Measurements from ENCODE around the gene MVB12B. TPM values are rescaled to one million over a fixed set of nuclear protein-coding genes. Genes with fewer than 3 reads are reported as not detected.

MVB12B gene
- total and polyA plus RNA-seq, 7 donors = 1.5 to 25.6 (median 11.6) TPM

GRCh38 chr9:126509718-126510117, 183.1 kb downstream of the MVB12B start:
- Histone ChIP-seq H3K36me3 (ENCODE audit: insufficient read depth in 1 of 2, low read depth in 1 of 2) (peaks cover 0 to 4% of the 10 kb centered on the region in 2 donors), H3K27me3 (ENCODE audit: insufficient read depth in 3 of 3, low read length in 2 of 3) (peaks cover 0 to 22% (median 11%) of the 10 kb centered on the region in 3 donors), H3K9me3 (no peaks in the 10 kb centered on the region), H3K4me3 (no peak overlapping the region), H3K4me1 (no peaks in the 10 kb centered on the region), H3K27ac (no peak overlapping the region)
- no peak for TF ChIP-seq CTCF (IDR thresholded peaks at IDR 0.05)
- DNase-seq = no peak
- intact Hi-C loops (cut with DNase I) = no loop called here
- WGBS, 3 donors = 72 to 78% (median 75%) methylated on average over 5 of the region's 5 CpGs
- ATAC-seq = no peak

GRCh38 chr9:126510564-126510963, 183.9 kb downstream of the MVB12B start:
- Histone ChIP-seq H3K27me3 (ENCODE audit: insufficient read depth in 3 of 3, low read length in 2 of 3) (peaks cover 0 to 29% (median 15%) of the 10 kb centered on the region in 3 donors), H3K27ac (no peak overlapping the region), H3K36me3 (ENCODE audit: insufficient read depth in 1 of 2, low read depth in 1 of 2) (no peaks in the 10 kb centered on the region), H3K4me3 (no peak overlapping the region), H3K4me1 (no peaks in the 10 kb centered on the region), H3K9me3 (no peaks in the 10 kb centered on the region)
- no peak for DNase-seq
- intact Hi-C loops (cut with DNase I) = no loop called here
- TF ChIP-seq CTCF (IDR thresholded peaks at IDR 0.05) = no peak
- WGBS, 3 donors = 55 to 65% (median 56%) methylated on average over 6 of the region's 6 CpGs
- no peak for ATAC-seq

DNA sequence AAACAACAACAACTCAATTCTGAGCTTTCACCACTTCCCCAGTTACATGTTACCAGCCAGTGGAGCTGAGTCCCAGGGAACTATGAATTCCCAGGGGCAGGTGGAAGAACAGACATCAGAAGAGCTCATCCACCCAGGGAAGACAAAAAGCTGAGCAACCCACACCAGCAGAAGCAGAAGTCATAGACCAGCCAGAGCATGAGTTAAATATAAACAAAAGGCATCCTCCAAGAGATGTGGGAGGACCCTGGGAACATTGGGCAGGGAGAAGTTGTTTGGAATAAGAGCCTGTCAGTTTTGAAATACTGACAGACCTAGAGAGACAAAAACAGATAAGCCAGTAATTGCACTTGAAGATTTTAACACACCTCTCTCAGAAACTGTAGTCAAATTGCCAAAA, 184.8 kb downstream of the MVB12B start:
- Histone ChIP-seq H3K9me3 (no peaks in the 10 kb centered on the region), H3K27ac (no peak overlapping the region), H3K4me1 (no peaks in the 10 kb centered on the region), H3K4me3 (no peak overlapping the region), H3K27me3 (ENCODE audit: insufficient read depth in 3 of 3, low read length in 2 of 3) (peaks cover 0 to 38% (median 19%) of the 10 kb centered on the region in 3 donors), H3K36me3 (ENCODE audit: insufficient read depth in 1 of 2, low read depth in 1 of 2) (no peaks in the 10 kb centered on the region)
- no peak for TF ChIP-seq CTCF (IDR thresholded peaks at IDR 0.05)
- intact Hi-C loops (cut with DNase I) = no loop called here
- DNase-seq (no peak), ATAC-seq (no peak)

GRCh38 chr9:126513159-126514036, 186.8 kb downstream of the MVB12B start:
- intact Hi-C loops (cut with DNase I) = no loop called here
- Histone ChIP-seq H3K27me3 (ENCODE audit: insufficient read depth in 3 of 3, low read length in 2 of 3) (peaks cover 0 to 58% (median 23%) of the 10 kb centered on the region in 3 donors), H3K27ac (no peak overlapping the region), H3K4me3 (no peak overlapping the region), H3K4me1 (no peaks in the 10 kb centered on the region), H3K9me3 (no peaks in the 10 kb centered on the region), H3K36me3 (ENCODE audit: insufficient read depth in 1 of 2, low read depth in 1 of 2) (no peaks in the 10 kb centered on the region)
- 46 to 51% (median 49%) methylated on average over 13 of the region's 13 CpGs for WGBS, 3 donors
- DNase-seq (no peak), ATAC-seq (peak in 1 of 4 donors; percentile 13)
- no peak for TF ChIP-seq CTCF (IDR thresholded peaks at IDR 0.05)

All from psoas muscle (tissue), 8 donors.